Kidney (tissue), 14 donors: ENCODE measurements around the gene STX10. TPM values are rescaled to one million over a fixed set of nuclear protein-coding genes. Genes with fewer than 3 reads are reported as not detected.

Experiments
- DNase-seq, 5 donors: peaks; one replicate each; pipeline ENCODE4 v3.0.0-alpha.2; 2013 to 2020
- FAIRE-seq: peaks from 2 replicates; lab custom pipeline; 2012; peaks lifted over from hg19 to GRCh38; lab: Jason Lieb, UNC
- H3K27ac ChIP-seq, 2 donors: one replicate each; pipeline ENCODE4 v1.7.0; 2013; ENCODE audit warnings: low read depth in 2 of 2, low read length in 2 of 2, inconsistent platforms in 1 of 2
- H3K27me3 ChIP-seq: one replicate; pipeline ENCODE4 v1.7.1; 2013; ENCODE audit warnings: low read length, inconsistent platforms; ENCODE audit not compliant: control insufficient read depth, insufficient read depth
- H3K36me3 ChIP-seq, 3 donors: one replicate each; pipeline versions ENCODE4 v1.7.0 to v1.7.1; 2013; ENCODE audit warnings: low read length in 3 of 3, control low read depth in 1 of 3, inconsistent platforms in 1 of 3; ENCODE audit not compliant: insufficient read depth in 3 of 3, control insufficient read depth in 2 of 3
- H3K4me1 ChIP-seq, 3 donors: one replicate each; pipeline versions ENCODE4 v1.7.0 to v1.7.1; 2013; ENCODE audit warnings: low read length in 3 of 3, inconsistent platforms in 1 of 3, low read depth in 1 of 3; ENCODE audit not compliant: control insufficient read depth in 2 of 3, insufficient read depth in 2 of 3
- H3K4me3 ChIP-seq, 3 donors: one replicate each; pipeline versions ENCODE4 v1.7.0 to v1.8.1; 2013; ENCODE audit warnings: low read length in 3 of 3, control low read depth in 1 of 3, inconsistent platforms in 1 of 3
- H3K9ac ChIP-seq, 3 donors: one replicate each; pipeline versions ENCODE4 v1.7.0 to v1.7.1; 2013; ENCODE audit warnings: low read length in 3 of 3, control low read depth in 1 of 3, inconsistent platforms in 1 of 3
- H3K9me3 ChIP-seq, 3 donors: one replicate each; pipeline versions ENCODE4 v1.7.0 to v1.7.1; 2013; ENCODE audit warnings: low read length in 3 of 3, control low read depth in 1 of 3, inconsistent platforms in 1 of 3; ENCODE audit not compliant: control insufficient read depth in 2 of 3, insufficient read depth in 1 of 3
- intact Hi-C: fragments of 100-400 bp; cut with DNase I; formaldehyde crosslinking; loops from one replicate; pipeline ENCODE4 v1.11.1; 2022
- polyA plus RNA-seq: library from polyadenylated mRNA; stranded (reverse); fragments of 350-450 nt; fragmentation: Illumina TruSeq; extraction: RNeasy Lipid Tissue Mini Kit (QIAGEN cat#74804); gene quantifications from one replicate; pipeline ENCODE4 v1.2.3, GENCODE V29; 2014; ENCODE audit warnings: low read depth, low replicate concordance; ENCODE audit not compliant: insufficient read depth
- total RNA-seq: library from RNA; stranded (reverse); fragmentation: NEBNext Ultra II Directional; extraction: Animal tissue kit (Norgen Biotek cat#: 25700); gene quantifications from one replicate; pipeline ENCODE4 v1.2.1, GENCODE V29; 2021
- TF ChIP-seq, protein P1 (sequence below): IDR thresholded peaks from 3 replicates; pipeline ENCODE4 v1.5.1; 2012; ENCODE audit warnings: mild to moderate bottlenecking, moderate library complexity, borderline replicate concordance; ENCODE audit not compliant: insufficient read depth; ENCODE audit errors: extremely low read depth
- donor health status: control.
- donor health status: control.
- donor health status: control.
- donor health status: control.
- donor health status: control.
- donor health status: DM: yes; HTN: yes; CAD: no.
- donor health status: Normal renal cell carcinoma (clear cell type).

The STX10 gene
- total and polyA plus RNA-seq, 2 donors from 2014 or later: 39.5 to 52.9 TPM

DNA sequence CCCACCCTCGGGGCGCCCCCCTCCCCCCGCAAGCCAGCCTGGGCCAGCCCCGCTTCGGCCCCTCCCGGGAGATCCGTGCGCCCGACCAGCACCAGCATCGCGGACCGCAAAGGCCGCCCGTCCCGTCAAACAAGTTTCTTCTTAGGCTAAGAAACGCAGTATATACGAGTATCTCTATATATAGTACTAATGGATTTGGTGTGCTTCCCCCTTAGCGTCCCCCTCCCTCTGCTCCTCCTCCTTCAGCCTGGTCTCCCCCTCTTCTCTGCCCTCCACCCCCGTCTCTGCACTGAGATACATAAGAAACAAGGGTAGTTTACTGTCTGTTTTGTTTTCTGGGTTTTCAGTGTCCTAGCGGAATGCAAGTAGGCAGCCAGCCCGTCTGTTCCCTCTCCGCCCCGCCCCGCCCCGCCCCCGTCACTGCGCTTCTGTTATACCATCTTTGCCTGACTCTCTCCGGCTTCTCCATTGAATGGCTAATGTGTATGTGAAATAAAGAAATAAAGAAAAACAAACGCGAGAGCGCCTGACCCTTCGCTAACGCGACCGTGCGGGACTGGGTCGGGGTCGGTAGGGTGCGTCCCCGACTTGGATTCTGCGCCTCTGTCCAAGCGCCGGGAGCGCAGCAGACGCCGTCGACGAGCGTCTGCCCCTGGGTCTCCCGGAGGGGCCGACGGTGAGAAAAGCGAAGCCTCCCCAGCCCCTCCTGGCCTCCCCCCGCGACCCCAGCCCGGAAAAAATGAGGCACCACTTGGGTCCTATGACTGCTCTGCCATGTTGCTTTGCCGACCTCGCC, 51.7 kb downstream of the STX10 start:
- Histone ChIP-seq H3K9me3 (no peaks in the 10 kb centered on the region), H3K4me1 (peaks cover 0 to 33% (median 7%) of the 10 kb centered on the region in 3 donors)
- FAIRE-seq: no peak

DNA sequence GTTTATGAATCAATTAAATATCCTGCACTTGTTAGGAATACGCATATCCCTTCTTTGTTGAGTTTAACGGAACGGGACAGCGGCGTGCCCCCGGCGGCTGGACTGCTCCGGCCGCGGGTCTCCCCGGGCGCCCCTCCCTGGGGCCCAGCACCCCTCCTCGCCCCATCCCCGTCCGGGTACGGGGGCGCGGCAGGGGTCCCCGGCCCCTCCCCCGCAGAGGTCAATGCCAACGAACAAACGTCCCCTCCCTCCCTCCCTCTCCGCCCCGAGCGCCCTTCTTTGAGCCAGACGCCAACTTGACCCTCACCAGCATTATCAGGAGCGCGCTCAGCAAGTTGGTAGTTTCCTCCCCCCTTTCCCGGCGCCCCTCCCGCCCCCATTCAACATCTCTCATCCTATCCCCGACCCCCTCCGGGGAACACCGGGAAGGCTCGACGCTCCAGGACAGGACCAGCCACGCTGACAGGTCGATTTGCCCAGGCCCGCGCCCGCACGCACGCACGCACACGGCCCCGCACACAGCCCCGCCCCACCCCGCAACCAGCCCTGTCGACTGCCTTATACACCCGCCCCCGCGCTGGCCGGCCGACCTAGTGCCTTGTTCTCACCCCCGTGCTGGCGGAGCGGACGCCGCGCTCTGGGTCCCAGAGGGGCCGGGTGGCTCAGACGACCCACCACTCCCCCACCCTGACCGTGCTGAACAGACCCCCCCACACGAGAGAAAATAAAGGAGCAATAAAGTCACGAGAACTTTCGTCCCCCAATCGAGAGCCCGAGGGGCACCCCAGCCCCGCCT, 52.5 kb downstream of the STX10 start:
- intact Hi-C loops: loop anchor here (5.0 kb wide), 1 partner anchor 120 kb away; no protein-coding TSS in a partner anchor
- TF ChIP-seq, protein P1, sequence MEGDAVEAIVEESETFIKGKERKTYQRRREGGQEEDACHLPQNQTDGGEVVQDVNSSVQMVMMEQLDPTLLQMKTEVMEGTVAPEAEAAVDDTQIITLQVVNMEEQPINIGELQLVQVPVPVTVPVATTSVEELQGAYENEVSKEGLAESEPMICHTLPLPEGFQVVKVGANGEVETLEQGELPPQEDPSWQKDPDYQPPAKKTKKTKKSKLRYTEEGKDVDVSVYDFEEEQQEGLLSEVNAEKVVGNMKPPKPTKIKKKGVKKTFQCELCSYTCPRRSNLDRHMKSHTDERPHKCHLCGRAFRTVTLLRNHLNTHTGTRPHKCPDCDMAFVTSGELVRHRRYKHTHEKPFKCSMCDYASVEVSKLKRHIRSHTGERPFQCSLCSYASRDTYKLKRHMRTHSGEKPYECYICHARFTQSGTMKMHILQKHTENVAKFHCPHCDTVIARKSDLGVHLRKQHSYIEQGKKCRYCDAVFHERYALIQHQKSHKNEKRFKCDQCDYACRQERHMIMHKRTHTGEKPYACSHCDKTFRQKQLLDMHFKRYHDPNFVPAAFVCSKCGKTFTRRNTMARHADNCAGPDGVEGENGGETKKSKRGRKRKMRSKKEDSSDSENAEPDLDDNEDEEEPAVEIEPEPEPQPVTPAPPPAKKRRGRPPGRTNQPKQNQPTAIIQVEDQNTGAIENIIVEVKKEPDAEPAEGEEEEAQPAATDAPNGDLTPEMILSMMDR: no peak
- no peak overlapping the region for H3K9ac ChIP-seq
- H3K27ac ChIP-seq: peak overlapping the region in 1 of 2 donors; percentile 37
- peak in 2 of 5 donors; percentile 69 to 87 for DNase-seq
- H3K9me3 ChIP-seq: no peaks in the 10 kb centered on the region
- no peak for FAIRE-seq
- H3K36me3 ChIP-seq: no peaks in the 10 kb centered on the region
- peaks cover 15% of the 10 kb centered on the region for H3K27me3 ChIP-seq
- peaks cover 0 to 28% (median 10%) of the 10 kb centered on the region in 3 donors for H3K4me1 ChIP-seq
- no peak overlapping the region for H3K4me3 ChIP-seq

More for the DNA sequence above, 51.7 kb downstream of the STX10 start:
- intact Hi-C loops: loop anchor here (5.0 kb wide), 1 partner anchor 121 kb away; no protein-coding TSS in a partner anchor
- peaks cover 15% of the 10 kb centered on the region for H3K27me3 ChIP-seq
- no peaks in the 10 kb centered on the region for H3K36me3 ChIP-seq
- DNase-seq: peak in 2 of 5 donors; percentile 58 to 65
- H3K9ac ChIP-seq: no peak overlapping the region
- TF ChIP-seq, protein P1: no peak
- H3K27ac ChIP-seq: peak overlapping the region; percentile 4 to 89
- no peak overlapping the region for H3K4me3 ChIP-seq

DNA sequence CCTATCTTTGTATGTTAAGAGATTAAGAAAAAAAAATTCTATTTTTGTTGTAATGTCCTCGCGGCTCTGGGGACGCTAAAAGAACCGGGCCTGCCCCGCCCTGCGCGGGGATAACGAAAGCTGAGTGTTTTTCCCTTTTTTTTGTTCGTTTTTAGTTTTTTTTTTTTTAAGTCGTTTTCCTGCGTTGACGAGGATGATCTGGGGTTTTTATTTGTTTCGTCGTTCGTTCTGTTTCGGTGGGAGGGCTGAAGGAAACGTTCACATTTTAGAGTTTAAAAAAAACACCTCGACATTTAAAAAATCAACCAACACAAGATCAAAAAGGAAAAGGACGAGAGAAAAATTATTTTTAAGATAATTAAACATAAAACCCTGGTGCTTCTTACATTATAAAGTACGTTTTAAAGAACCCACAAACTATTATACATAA, 53.1 kb downstream of the STX10 start:
- H3K9ac ChIP-seq: no peak overlapping the region
- intact Hi-C loops: loop anchor here (5.0 kb wide), 1 partner anchor 120 kb away; no protein-coding TSS in a partner anchor
- TF ChIP-seq, protein P1: no peak
- H3K27me3 ChIP-seq: peaks cover 15% of the 10 kb centered on the region
- no peaks in the 10 kb centered on the region for H3K36me3 ChIP-seq
- H3K9me3 ChIP-seq: no peaks in the 10 kb centered on the region
- DNase-seq (no peak), FAIRE-seq (no peak)
- peaks cover 0 to 29% (median 10%) of the 10 kb centered on the region in 3 donors for H3K4me1 ChIP-seq
- no peak overlapping the region for H3K4me3 ChIP-seq
- H3K27ac ChIP-seq: no peak overlapping the region
